PC-9 (cell line): ENCODE data around the gene VSTM5.

Experiments
- EZH2 ChIP-seq: fragments of 200-600 bp; sonication (generic); IDR thresholded peaks from 2 replicates; pipeline ENCODE4 v1.8.0; 2017; ENCODE audit warnings: antibody characterized with exemption, low read depth
- TF ChIP-seq, protein P1 (sequence below): fragments of 200-600 bp; sonication (generic); conservative IDR thresholded peaks from 2 replicates; pipeline ENCODE4 v1.6.1; 2017; ENCODE audit warnings: mixed run types, antibody characterized with exemption, mild to moderate bottlenecking, moderate library complexity

DNA sequence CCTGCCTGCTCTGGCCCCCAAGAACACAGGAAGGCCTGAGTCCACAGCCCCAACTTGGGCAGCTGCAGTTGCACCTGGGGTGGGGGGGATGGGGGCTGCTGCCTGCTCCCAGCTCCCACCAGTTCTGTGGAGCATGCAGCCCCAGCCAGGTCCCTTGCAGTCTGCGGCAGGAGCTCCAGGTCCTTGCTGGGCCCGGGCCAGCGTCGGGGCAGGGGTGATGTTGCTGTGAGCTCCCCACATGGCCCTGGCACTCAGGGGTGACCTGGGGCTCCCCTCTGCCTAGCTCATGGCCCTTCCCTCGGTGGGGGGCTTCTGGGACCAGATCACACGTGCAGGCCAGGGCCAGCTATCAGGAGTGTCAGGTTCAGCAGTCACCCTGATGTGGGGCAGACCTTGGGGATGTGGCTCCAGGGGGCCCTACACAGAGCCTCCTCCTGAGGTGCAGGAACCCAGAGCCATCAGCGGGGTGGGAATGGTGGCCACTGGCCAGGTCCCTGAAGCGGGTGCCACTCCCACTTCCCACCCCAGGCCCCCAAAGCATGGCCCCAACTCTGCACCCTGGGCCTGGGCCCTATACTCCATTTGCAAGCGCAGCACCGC lies 76.7 kb downstream of the VSTM5 start:
- TF ChIP-seq, protein P1, sequence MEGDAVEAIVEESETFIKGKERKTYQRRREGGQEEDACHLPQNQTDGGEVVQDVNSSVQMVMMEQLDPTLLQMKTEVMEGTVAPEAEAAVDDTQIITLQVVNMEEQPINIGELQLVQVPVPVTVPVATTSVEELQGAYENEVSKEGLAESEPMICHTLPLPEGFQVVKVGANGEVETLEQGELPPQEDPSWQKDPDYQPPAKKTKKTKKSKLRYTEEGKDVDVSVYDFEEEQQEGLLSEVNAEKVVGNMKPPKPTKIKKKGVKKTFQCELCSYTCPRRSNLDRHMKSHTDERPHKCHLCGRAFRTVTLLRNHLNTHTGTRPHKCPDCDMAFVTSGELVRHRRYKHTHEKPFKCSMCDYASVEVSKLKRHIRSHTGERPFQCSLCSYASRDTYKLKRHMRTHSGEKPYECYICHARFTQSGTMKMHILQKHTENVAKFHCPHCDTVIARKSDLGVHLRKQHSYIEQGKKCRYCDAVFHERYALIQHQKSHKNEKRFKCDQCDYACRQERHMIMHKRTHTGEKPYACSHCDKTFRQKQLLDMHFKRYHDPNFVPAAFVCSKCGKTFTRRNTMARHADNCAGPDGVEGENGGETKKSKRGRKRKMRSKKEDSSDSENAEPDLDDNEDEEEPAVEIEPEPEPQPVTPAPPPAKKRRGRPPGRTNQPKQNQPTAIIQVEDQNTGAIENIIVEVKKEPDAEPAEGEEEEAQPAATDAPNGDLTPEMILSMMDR, result no peak
- no peak for TF ChIP-seq EZH2
